Fibroblast of the aortic adventitia (primary cell): ENCODE data around the gene NCK2. TPM values are rescaled to one million over a fixed set of nuclear protein-coding genes. Genes with fewer than 3 reads are reported as not detected.

ENCODE experiments used
- DNase-seq: peaks from one replicate; pipeline ENCODE4 v3.0.0-alpha.2; 2010; ENCODE audit warnings: low read depth
- H3K4me3 ChIP-seq: 2 replicates; pipeline ENCODE4 v1.5.1; 2011; ENCODE audit warnings: low read depth, mild to moderate bottlenecking, control low read depth, low read length, moderate library complexity
- total RNA-seq: library from RNA; depleted of rRNA; stranded (reverse); fragments of >200 nt; gene quantifications from 2 replicates; pipeline ENCODE4 v1.2.3, GENCODE V29; 2012; ENCODE audit warnings: low replicate concordance
- TF ChIP-seq, protein P1 (sequence below): IDR thresholded peaks from 2 replicates; pipeline ENCODE4 v1.5.1; 2011; ENCODE audit warnings: mild to moderate bottlenecking, low read length, control low read depth, inconsistent platforms; ENCODE audit not compliant: insufficient read depth

The NCK2 gene
- total RNA-seq, 1 donor = 9.4 TPM

DNA sequence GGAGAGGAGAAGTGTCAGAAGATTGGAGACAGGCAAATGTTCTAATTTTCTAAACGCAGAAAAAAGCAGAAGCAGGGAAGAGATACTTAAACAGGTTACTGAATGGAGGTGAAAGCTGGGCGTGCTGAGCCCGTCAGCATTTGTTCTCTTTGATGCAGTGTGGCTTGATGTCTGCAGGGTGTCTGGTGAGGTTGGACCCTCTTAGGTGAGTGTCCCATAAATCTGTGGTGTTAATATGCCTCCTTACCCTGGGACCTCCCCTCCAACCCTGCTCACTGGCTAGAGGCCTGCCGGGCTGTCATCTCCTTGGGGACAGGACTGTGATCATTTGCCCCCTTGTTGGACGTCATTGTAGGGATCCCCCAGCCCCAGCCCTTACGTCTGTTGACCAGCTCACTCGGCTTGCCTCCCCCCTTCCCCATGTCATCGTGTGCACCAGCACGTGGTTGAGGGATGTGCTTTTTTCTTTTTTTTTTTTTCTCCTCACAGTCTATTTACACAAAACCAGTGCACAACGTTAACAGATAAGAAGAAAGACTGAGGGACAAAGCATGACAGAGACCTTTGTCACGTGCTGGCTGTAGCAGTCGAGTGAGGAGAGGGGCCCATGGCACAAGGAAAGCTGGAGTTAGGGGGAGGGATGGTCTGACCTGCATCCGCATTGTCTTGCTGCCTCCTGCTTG is 56.4 kb downstream of the NCK2 start:
- TF ChIP-seq, protein P1, sequence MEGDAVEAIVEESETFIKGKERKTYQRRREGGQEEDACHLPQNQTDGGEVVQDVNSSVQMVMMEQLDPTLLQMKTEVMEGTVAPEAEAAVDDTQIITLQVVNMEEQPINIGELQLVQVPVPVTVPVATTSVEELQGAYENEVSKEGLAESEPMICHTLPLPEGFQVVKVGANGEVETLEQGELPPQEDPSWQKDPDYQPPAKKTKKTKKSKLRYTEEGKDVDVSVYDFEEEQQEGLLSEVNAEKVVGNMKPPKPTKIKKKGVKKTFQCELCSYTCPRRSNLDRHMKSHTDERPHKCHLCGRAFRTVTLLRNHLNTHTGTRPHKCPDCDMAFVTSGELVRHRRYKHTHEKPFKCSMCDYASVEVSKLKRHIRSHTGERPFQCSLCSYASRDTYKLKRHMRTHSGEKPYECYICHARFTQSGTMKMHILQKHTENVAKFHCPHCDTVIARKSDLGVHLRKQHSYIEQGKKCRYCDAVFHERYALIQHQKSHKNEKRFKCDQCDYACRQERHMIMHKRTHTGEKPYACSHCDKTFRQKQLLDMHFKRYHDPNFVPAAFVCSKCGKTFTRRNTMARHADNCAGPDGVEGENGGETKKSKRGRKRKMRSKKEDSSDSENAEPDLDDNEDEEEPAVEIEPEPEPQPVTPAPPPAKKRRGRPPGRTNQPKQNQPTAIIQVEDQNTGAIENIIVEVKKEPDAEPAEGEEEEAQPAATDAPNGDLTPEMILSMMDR = no peak
- H3K4me3 ChIP-seq = no peak overlapping the region
- DNase-seq = no peak

DNA sequence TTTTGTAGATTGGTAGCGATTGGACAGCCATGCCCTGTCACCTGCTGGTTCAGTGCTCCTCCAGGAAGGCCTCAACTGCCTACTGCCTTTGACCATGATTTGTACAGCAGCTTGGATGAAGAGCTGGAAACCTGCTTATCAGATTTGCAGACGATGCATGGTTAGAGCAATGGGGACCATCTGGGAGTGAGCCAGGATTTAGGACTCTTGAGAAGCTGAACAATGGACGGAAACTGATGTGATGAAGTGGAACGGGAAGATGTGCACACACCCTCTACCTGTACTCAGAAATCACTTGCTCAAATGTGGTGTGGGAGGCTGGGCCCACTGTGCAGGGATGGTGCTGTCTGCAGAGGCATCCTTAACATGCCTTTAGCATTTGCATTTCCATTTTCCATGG is 57.2 kb downstream of the NCK2 start:
- H3K4me3 ChIP-seq = no peak overlapping the region
- no peak for DNase-seq
- TF ChIP-seq, protein P1 = no peak

DNA sequence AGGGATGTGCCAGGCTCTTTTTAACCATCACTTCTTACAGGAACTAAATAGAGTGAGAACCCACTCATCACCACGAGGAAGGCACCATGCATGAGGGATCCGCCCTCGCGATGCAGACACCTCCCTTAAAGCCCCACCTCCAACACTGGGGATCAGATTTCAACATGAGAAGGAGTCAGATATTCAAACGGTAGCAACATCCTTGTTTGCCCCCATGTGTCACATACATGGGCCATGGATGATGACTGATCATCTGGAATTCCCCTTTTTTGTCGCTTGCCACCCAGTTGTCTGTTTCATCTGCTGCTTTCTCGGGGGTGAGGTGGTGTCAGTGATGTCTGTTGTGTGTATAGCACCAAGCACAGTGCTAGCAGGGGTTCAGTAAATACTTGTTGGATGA is 57.9 kb downstream of the NCK2 start:
- DNase-seq = no peak
- TF ChIP-seq, protein P1 = no peak
- no peak overlapping the region for H3K4me3 ChIP-seq

DNA sequence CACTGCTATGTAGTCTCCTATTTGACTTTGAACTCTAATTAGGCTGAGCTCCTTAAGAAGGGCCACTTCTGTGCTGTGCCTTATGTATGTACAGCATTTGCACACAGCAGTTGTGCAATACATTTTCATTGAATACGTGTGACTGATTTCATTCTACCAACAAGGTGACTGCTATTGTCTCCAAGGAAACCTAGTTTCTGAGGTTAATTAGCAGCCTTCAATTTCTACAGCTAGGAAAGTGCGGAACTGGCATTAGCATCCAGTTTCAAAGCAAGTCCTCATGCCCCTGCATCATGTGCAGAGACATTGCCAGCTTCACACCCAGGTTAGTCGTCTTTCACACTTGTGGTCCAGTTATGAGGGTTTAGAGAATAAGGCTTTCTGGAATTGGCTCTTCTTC is 58.6 kb downstream of the NCK2 start:
- TF ChIP-seq, protein P1 = no peak
- DNase-seq = no peak
- H3K4me3 ChIP-seq = no peak overlapping the region

DNA sequence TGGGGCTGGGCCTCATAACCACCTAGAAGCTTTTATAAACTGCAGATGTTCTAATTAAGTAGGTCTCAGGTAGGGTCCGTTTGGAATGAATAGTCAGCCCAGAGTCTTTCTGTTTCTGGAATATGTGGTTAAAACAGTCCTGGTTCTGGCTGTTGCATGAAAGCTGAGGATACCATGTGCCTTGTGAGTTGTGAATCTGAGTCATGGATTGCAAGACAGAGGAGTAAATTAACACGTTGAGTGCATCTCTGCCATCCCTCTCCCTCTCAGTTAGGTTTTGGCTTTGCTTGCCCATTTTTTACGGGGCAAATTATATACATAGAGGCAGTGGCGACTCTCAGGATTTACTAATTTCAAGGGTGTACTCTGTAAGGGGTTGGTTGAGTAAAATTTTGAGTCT is 59.1 kb downstream of the NCK2 start:
- DNase-seq = no peak
- TF ChIP-seq, protein P1 = no peak
- H3K4me3 ChIP-seq = no peak overlapping the region

DNA sequence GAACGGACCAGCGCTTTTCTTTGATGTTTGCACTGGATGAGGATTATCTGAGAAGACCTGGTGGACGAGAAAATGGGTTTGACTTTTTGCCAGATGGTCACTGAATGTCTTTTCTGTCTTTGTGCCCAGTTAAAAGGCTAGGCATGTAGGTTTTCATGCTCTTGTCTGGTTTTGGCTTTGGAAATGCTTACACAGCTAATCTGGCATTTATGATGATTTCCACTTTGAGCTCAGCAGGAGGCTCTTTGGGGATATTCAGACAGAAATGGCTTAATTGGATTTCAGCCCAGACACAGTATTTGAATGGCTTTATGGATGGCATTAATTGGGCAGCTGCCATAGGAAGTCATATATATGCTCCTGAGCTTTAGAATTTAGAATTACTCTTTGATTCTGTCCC is 59.6 kb downstream of the NCK2 start:
- TF ChIP-seq, protein P1 = no peak
- H3K4me3 ChIP-seq = no peak overlapping the region
- peak; percentile 46 for DNase-seq

DNA sequence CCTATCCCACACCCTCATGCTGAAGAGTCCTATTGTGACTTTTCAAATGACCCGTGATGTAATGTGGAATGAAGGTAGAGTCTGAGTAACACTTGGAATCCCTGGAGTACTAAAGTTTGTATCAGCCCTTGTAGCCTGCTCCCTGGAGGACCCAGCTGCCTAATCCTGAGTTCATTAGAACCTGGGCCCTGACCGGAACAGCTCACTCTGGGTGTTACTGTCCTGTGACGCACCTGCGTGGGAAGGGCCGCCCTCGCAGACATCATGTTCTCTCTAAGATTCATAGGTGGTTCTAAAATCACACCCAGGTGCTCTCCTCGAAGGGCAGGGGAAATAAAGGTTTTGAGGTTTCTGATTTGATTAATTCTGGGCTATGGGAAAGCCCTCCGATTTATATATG is 62.3 kb downstream of the NCK2 start:
- DNase-seq = no peak
- H3K4me3 ChIP-seq = no peak overlapping the region
- TF ChIP-seq, protein P1 = no peak
